ENCODE results near the gene SPEM3.

Gene SPEM3

GRCh38 chr17:7403043-7403726 lies 25.5 kb upstream of the SPEM3 start:
- peak overlapping the region; percentile 83 for H3K4me3 ChIP-seq (ENCODE audit: low read length)
- peaks cover 10% of the 10 kb centered on the region for H3K4me1 ChIP-seq (ENCODE audit: low read length)
- no peak overlapping the region for H3K27ac ChIP-seq (ENCODE audit: low read length)
- H3K36me3 ChIP-seq (replicated peaks; ENCODE audit: low read depth, low read length) = no peaks in the 10 kb centered on the region
- no peaks in the 10 kb centered on the region for H3K79me2 ChIP-seq (ENCODE audit: low read length)
- peak overlapping the region; percentile 60 for H3K9ac ChIP-seq (ENCODE audit: low read length)
- no peaks in the 10 kb centered on the region for H3K9me3 ChIP-seq (ENCODE audit: insufficient read depth, low read length)
- H4K20me1 ChIP-seq (ENCODE audit: insufficient read depth, low read length) = no peaks in the 10 kb centered on the region
- H3K4me2 ChIP-seq (ENCODE audit: low read length) = peak overlapping the region; percentile 73
- H3K27me3 ChIP-seq (ENCODE audit: low read depth, low read length) = peaks cover 5% of the 10 kb centered on the region; the same call in 1 of the 2 replicates
- TF ChIP-seq EZH2phosphoT487 (IDR thresholded peaks at IDR 0.05; ENCODE audit: low read depth) = no peak
- TF ChIP-seq CTCF (IDR thresholded peaks at IDR 0.05; ENCODE audit: low read depth, low read length) = no peak
- no peak overlapping the region for H2AFZ ChIP-seq (ENCODE audit: low read depth, low read length)

GRCh38 chr17:7403727-7403976 lies 25.0 kb upstream of the SPEM3 start:
- TF ChIP-seq EZH2phosphoT487 (IDR thresholded peaks at IDR 0.05; ENCODE audit: low read depth) (no peak), CTCF (IDR thresholded peaks at IDR 0.05; ENCODE audit: low read depth, low read length) (no peak)
- Histone ChIP-seq H2AFZ (ENCODE audit: low read depth, low read length) (no peak overlapping the region), H3K4me1 (ENCODE audit: low read length) (peaks cover 10% of the 10 kb centered on the region), H3K9me3 (ENCODE audit: insufficient read depth, low read length) (no peaks in the 10 kb centered on the region), H3K79me2 (ENCODE audit: low read length) (no peaks in the 10 kb centered on the region), H4K20me1 (ENCODE audit: insufficient read depth, low read length) (no peaks in the 10 kb centered on the region), H3K9ac (ENCODE audit: low read length) (peak overlapping the region; percentile 60), H3K27ac (ENCODE audit: low read length) (no peak overlapping the region), H3K36me3 (replicated peaks; ENCODE audit: low read depth, low read length) (no peaks in the 10 kb centered on the region), H3K4me3 (ENCODE audit: low read length) (peak overlapping the region; percentile 83), H3K4me2 (ENCODE audit: low read length) (peak overlapping the region; percentile 73), H3K27me3 (ENCODE audit: low read depth, low read length) (peaks cover 5% of the 10 kb centered on the region; the same call in 1 of the 2 replicates)

GRCh38 chr17:7403977-7404736 lies 24.5 kb upstream of the SPEM3 start, which contains the start of gene TMEM256:
Gene TMEM256, minus strand, starts transcription at chr17:7404097. Its CDS starts 13 bp downstream, at chr17:7404084.
- Histone ChIP-seq H3K4me2 (ENCODE audit: low read length) (peak within 1 kb of the TSS; percentile 85), H3K27ac (ENCODE audit: low read length) (peak within 1 kb of the TSS; percentile 63), H3K36me3 (replicated peaks; ENCODE audit: low read depth, low read length) (no peaks in the 10 kb centered on the region), H3K9ac (ENCODE audit: low read length) (peak within 1 kb of the TSS; percentile 68), H3K27me3 (ENCODE audit: low read depth, low read length) (peaks cover 5% of the 10 kb centered on the region; the same call in 1 of the 2 replicates), H3K4me1 (ENCODE audit: low read length) (peaks cover 10% of the 10 kb centered on the region), H3K9me3 (ENCODE audit: insufficient read depth, low read length) (no peaks in the 10 kb centered on the region), H3K79me2 (ENCODE audit: low read length) (no peaks in the 10 kb centered on the region), H4K20me1 (ENCODE audit: insufficient read depth, low read length) (no peaks in the 10 kb centered on the region), H2AFZ (ENCODE audit: low read depth, low read length) (peak within 1 kb of the TSS; percentile 69; the same call in 1 of the 2 replicates), H3K4me3 (ENCODE audit: low read length) (peak within 1 kb of the TSS; percentile 83)
- TF ChIP-seq EZH2phosphoT487 (IDR thresholded peaks at IDR 0.05; ENCODE audit: low read depth) (no peak), CTCF (IDR thresholded peaks at IDR 0.05; ENCODE audit: low read depth, low read length) (no peak)

- TF ChIP-seq CTCF (IDR thresholded peaks at IDR 0.05; ENCODE audit: low read depth, low read length) = no peak
- no peak for TF ChIP-seq EZH2phosphoT487 (IDR thresholded peaks at IDR 0.05; ENCODE audit: low read depth)
- Histone ChIP-seq H3K27ac (ENCODE audit: low read length) (peak overlapping the region; percentile 63), H3K79me2 (ENCODE audit: low read length) (no peaks in the 10 kb centered on the region), H2AFZ (ENCODE audit: low read depth, low read length) (peak overlapping the region; percentile 69; the same call in 1 of the 2 replicates), H3K27me3 (ENCODE audit: low read depth, low read length) (peaks cover 5% of the 10 kb centered on the region; the same call in 1 of the 2 replicates), H4K20me1 (ENCODE audit: insufficient read depth, low read length) (no peaks in the 10 kb centered on the region), H3K36me3 (replicated peaks; ENCODE audit: low read depth, low read length) (no peaks in the 10 kb centered on the region), H3K9ac (ENCODE audit: low read length) (peak overlapping the region; percentile 68), H3K4me2 (ENCODE audit: low read length) (peak overlapping the region; percentile 85), H3K9me3 (ENCODE audit: insufficient read depth, low read length) (no peaks in the 10 kb centered on the region), H3K4me1 (ENCODE audit: low read length) (peaks cover 10% of the 10 kb centered on the region), H3K4me3 (ENCODE audit: low read length) (peak overlapping the region; percentile 83)
Observed at GRCh38 chr17:7404737-7405349, 23.8 kb upstream of the SPEM3 start.
